Measurements from ENCODE around the gene PRKAR2A. TPM values are rescaled to one million over a fixed set of nuclear protein-coding genes. Genes with fewer than 3 reads are reported as not detected.
"Not testable (repeated sequence)": the region's sequence is repeated elsewhere in the genome, so short reads cannot be mapped to it uniquely, and the experiment has no call there.

PRKAR2A gene
- total RNA-seq, 6 experiments from 2014 or later = 21.9 to 31.1 (median 27.2) TPM

DNA sequence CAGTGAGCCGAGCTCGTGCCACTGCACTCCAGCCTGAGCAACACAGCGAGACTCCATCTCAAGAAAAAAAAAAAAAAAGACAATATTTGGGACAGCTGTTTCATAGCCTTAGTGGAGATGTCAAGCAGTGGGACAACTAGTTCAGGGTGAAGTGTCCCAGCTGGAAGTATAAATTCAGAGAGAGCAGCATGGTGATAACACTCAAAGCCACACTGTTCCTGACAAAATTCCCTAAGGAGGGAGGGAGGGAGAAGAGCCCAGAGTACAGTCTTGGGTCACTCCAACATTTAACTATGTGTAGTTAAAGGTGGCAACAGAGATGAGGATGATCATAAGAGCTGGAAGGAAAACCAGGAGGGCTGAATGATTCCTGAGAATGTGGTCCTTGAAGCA, 109.5 kb downstream of the PRKAR2A start:
- ATAC-seq (no peak), DNase-seq (no peak)
- peaks cover 0 to 37% (median 10%) of the 10 kb centered on the region in 4 donors for H3K4me1 ChIP-seq
- intact Hi-C loops (cut with DNase I) = no loop called here
- H3K4me3 ChIP-seq = no peak overlapping the region
- no peak overlapping the region for H3K27ac ChIP-seq
- no peaks in the 10 kb centered on the region for H3K9me3 ChIP-seq
- no peaks in the 10 kb centered on the region for H3K27me3 ChIP-seq
- 100% methylated on average over 3 of the region's 3 CpGs for WGBS (ENCODE audit: insufficient coverage, low coverage, low lambda C conversion rate, missing lambda C conversion rate)
- TF ChIP-seq POLR2A (IDR thresholded peaks at IDR 0.05) (no peak), CTCF (IDR thresholded peaks at IDR 0.05) (no peak)
- H3K36me3 ChIP-seq = no peaks in the 10 kb centered on the region

GRCh38 chr3:48735075-48735767, 112.5 kb downstream of the PRKAR2A start:
- H3K27ac ChIP-seq; intact Hi-C loops (cut with DNase I); H3K36me3 ChIP-seq; DNase-seq; ATAC-seq; H3K4me3 ChIP-seq; H3K9me3 ChIP-seq; H3K27me3 ChIP-seq: not testable (repeated sequence)
- H3K4me1 ChIP-seq = peaks cover 0 to 28% (median 6%) of the 10 kb centered on the region in 4 donors
- WGBS (ENCODE audit: insufficient coverage, low coverage, low lambda C conversion rate, missing lambda C conversion rate) = 13% methylated on average over 5 of the region's 8 CpGs

DNA sequence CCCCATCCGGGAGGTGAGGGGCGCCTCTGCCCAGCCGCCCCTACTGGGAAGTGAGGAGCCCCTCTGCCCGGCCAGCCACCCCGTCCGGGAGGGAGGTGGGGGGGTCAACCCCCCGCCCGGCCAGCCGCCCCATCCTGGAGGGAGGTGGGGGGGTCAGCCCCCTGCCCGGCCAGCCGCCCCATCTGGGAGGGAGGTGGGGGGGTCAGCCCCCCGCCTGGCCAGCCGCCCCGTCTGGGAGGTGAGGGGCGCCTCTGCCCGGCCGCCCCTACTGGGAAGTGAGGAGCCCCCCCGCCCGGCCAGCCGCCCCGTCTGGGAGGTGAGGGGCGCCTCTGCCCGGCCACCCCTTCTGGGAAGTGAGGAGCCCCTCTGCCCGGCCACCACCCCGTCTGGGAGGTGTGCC, 113.1 kb downstream of the PRKAR2A start:
- H3K27ac ChIP-seq; intact Hi-C loops (cut with DNase I); H3K4me3 ChIP-seq; ATAC-seq; H3K36me3 ChIP-seq; DNase-seq; H3K9me3 ChIP-seq; H3K27me3 ChIP-seq: not testable (repeated sequence)
- 82% methylated on average over 4 of the region's 25 CpGs for WGBS (ENCODE audit: insufficient coverage, low coverage, low lambda C conversion rate, missing lambda C conversion rate)
- peaks cover 0 to 24% (median 5%) of the 10 kb centered on the region in 4 donors for H3K4me1 ChIP-seq

DNA sequence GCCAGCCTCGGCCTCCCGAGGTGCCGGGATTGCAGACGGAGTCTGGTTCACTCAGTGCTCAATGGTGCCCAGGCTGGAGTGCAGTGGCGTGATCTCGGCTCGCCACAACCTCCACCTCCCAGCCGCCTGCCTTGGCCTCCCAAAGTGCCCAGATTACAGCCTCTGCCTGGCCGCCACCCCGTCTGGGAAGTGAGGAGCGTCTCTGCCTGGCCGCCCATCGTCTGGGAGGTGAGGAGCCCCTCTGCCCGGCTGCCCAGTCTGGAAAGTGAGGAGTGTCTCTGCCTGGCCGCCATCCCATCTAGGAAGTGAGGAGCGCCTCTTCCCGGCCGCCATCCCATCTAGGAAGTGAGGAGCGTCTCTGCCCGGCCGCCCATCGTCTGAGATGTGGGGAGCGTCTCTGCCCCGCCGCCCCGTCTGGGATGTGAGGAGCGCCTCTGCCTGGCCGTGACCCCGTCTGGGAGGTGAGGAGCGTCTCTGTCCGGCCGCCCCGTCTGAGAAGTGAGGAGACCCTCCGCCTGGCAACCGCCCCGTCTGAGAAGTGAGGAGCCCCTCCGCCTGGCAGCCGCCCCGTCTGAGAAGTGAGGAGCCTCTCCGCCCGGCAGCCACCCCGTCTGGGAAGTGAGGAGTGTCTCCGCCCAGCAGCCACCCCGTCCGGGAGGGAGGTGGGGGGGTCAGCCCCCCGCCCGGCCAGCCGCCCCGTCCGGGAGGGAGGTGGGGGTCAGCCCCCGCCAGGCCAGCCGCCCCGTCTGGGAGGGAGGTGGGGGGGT, 113.7 kb downstream of the PRKAR2A start:
- peaks cover 0 to 18% (median 2%) of the 10 kb centered on the region in 4 donors for H3K4me1 ChIP-seq
- DNase-seq; H3K9me3 ChIP-seq; H3K4me3 ChIP-seq; intact Hi-C loops (cut with DNase I); H3K27ac ChIP-seq; ATAC-seq; H3K27me3 ChIP-seq; H3K36me3 ChIP-seq: not testable (repeated sequence)
- WGBS (ENCODE audit: insufficient coverage, low coverage, low lambda C conversion rate, missing lambda C conversion rate) = 100% methylated on average over 1 of the region's 53 CpGs

DNA sequence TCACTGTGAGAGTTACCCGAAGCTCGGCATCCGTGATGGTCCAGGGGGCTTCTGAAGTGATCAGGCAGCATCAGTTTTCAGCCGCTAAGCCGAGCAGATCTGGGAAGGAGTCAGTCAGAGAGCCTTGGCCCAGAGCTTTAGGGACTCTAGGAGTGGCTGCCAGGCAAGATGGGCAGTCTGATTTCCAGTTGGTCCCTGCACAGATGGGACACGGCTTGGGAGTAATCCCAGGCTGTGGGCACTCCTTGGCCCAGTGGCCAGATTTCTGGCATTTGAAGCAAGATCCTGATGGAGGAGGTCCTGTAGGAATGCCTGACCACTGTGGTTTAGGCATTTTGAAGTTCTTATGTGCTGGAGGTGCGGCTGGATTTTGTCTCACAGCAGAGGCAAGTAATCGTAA, 120.2 kb downstream of the PRKAR2A start:
- H3K36me3 ChIP-seq = no peaks in the 10 kb centered on the region
- no peak overlapping the region for H3K27ac ChIP-seq
- no peak for ATAC-seq
- no peaks in the 10 kb centered on the region for H3K27me3 ChIP-seq
- WGBS (ENCODE audit: insufficient coverage, low coverage, low lambda C conversion rate, missing lambda C conversion rate) = no CpG with 5 or more reads among the region's 8 CpGs
- H3K4me3 ChIP-seq = no peak overlapping the region
- no peaks in the 10 kb centered on the region for H3K4me1 ChIP-seq
- TF ChIP-seq CTCF (IDR thresholded peaks at IDR 0.05) (no peak), POLR2A (IDR thresholded peaks at IDR 0.05) (no peak)
- DNase-seq = no peak
- intact Hi-C loops (cut with DNase I) = no loop called here
- no peaks in the 10 kb centered on the region for H3K9me3 ChIP-seq

GRCh38 chr3:48725185-48725855, 122.4 kb downstream of the PRKAR2A start:
- H3K27ac ChIP-seq; intact Hi-C loops (cut with DNase I); H3K9me3 ChIP-seq; DNase-seq; H3K4me3 ChIP-seq; H3K27me3 ChIP-seq; H3K4me1 ChIP-seq; H3K36me3 ChIP-seq; ATAC-seq: not testable (repeated sequence)
- 87% methylated on average over 8 of the region's 8 CpGs for WGBS (ENCODE audit: insufficient coverage, low coverage, low lambda C conversion rate, missing lambda C conversion rate)
